Mammary epithelial cell (primary cell): Measurements from ENCODE around the gene MICAL2.

Experiments used
- EZH2 ChIP-seq: IDR thresholded peaks from 2 replicates; pipeline ENCODE4 v1.6.1; 2012; ENCODE audit warnings: low read length, inconsistent platforms, borderline replicate concordance
- TF ChIP-seq, protein P1 (sequence below), 2 donors: IDR thresholded peaks in 1 of 2; conservative IDR thresholded peaks in 1 of 2; 2 replicates each; pipeline ENCODE4 v1.5.1; 2011 to 2012; ENCODE audit warnings: inconsistent platforms in 2 of 2, low read length in 2 of 2, mild to moderate bottlenecking in 2 of 2, control low read depth in 1 of 2, low read depth in 1 of 2; ENCODE audit not compliant: insufficient read depth in 1 of 2; ENCODE audit errors: extremely low read depth in 1 of 2

DNA sequence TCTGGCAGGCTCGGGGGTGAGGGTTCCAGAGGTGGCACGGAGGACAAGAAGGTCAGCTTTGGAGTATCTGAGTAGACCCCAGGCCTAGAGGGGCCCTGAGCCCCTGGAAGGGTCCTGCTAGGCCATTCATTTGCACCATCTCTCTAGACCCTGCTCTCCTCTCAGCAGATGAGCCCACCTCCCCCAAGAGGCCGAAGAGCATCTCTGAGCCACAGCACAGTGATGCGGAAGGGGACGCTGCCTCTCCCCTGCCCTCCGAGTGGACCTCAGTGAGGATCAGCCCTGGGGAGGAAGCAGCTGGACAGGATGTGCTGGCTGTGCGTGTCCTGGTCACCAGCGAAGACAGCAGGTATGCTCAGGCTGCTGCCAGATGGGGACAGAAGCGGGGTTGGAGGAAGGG is 165.4 kb downstream of the MICAL2 start:
- TF ChIP-seq, protein P1, sequence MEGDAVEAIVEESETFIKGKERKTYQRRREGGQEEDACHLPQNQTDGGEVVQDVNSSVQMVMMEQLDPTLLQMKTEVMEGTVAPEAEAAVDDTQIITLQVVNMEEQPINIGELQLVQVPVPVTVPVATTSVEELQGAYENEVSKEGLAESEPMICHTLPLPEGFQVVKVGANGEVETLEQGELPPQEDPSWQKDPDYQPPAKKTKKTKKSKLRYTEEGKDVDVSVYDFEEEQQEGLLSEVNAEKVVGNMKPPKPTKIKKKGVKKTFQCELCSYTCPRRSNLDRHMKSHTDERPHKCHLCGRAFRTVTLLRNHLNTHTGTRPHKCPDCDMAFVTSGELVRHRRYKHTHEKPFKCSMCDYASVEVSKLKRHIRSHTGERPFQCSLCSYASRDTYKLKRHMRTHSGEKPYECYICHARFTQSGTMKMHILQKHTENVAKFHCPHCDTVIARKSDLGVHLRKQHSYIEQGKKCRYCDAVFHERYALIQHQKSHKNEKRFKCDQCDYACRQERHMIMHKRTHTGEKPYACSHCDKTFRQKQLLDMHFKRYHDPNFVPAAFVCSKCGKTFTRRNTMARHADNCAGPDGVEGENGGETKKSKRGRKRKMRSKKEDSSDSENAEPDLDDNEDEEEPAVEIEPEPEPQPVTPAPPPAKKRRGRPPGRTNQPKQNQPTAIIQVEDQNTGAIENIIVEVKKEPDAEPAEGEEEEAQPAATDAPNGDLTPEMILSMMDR (conservative IDR thresholded peaks at IDR 0.05 in 1 of 2, IDR thresholded peaks at IDR 0.05 in 1 of 2; ENCODE audit: extremely low read depth in 1 of 2, insufficient read depth in 1 of 2, low read depth in 1 of 2, low read length in 2 of 2), result no peak
- TF ChIP-seq EZH2, result no peak
